HL-60 (cell line): ENCODE results near the gene TNKS1BP1.
"Not testable (repeated sequence)": the region's sequence is repeated elsewhere in the genome, so short reads cannot be mapped to it uniquely, and the experiment has no call there.

ENCODE experiments used
- DNase-seq, 2 experiments: peaks; one replicate each; pipeline ENCODE4 v3.0.0-alpha.2; 2010 to 2020; ENCODE audit warnings: low read depth in 1 of 2, low spot score in 1 of 2
- H3K27ac ChIP-seq: fragments of 250-450 bp; sonication (Bioruptor Pico); replicated peaks from 2 replicates; pipeline ENCODE4 v1.5.1; 2020; ENCODE audit warnings: mild to moderate bottlenecking, moderate library complexity
- H3K27me3 ChIP-seq: fragments of 250-450 bp; sonication (Bioruptor Pico); 2 replicates; pipeline ENCODE4 v1.5.1; 2021; ENCODE audit warnings: mild to moderate bottlenecking, moderate library complexity; ENCODE audit not compliant: insufficient read depth, poor library complexity, severe bottlenecking
- H3K4me3 ChIP-seq: replicated peaks from 2 replicates; pipeline ENCODE4 v1.5.1; 2011; ENCODE audit warnings: mild to moderate bottlenecking, control low read depth, low read length; ENCODE audit not compliant: insufficient read depth
- CTCF ChIP-seq: IDR thresholded peaks from one replicate; pipeline ENCODE4 v1.5.1; 2011; ENCODE audit warnings: low read length, control low read depth, inconsistent platforms; ENCODE audit not compliant: insufficient read depth
- GABPA ChIP-seq: IDR thresholded peaks from 2 replicates; pipeline ENCODE4 v1.6.1; 2012; ENCODE audit warnings: low read depth
- POLR2AphosphoS5 ChIP-seq: IDR thresholded peaks from 2 replicates; pipeline ENCODE4 v1.6.1; 2012; ENCODE audit warnings: low read depth
- REST ChIP-seq: IDR thresholded peaks from 2 replicates; pipeline ENCODE4 v1.6.1; 2012; ENCODE audit warnings: low read depth; ENCODE audit not compliant: insufficient replicate concordance
- SPI1 ChIP-seq: IDR thresholded peaks from 2 replicates; pipeline ENCODE4 v1.6.1; 2012; ENCODE audit warnings: low read depth, mild to moderate bottlenecking, borderline replicate concordance

The TNKS1BP1 gene

GRCh38 chr11:57364851-57365660 is 40.3 kb upstream of the TNKS1BP1 start:
- TF ChIP-seq REST (no peak), POLR2AphosphoS5 (no peak), GABPA (no peak), CTCF (no peak), SPI1 (no peak)
- H3K27me3 ChIP-seq = no peaks in the 10 kb centered on the region
- DNase-seq = no peak
- H3K4me3 ChIP-seq = no peak overlapping the region
- H3K27ac ChIP-seq = no peak overlapping the region

- no peak for TF ChIP-seq REST
- TF ChIP-seq POLR2AphosphoS5 = no peak
- no peak for TF ChIP-seq CTCF
- TF ChIP-seq GABPA = no peak
- TF ChIP-seq SPI1 = no peak
- no peak overlapping the region for H3K4me3 ChIP-seq
- H3K27ac ChIP-seq = no peak overlapping the region
- DNase-seq = no peak
- H3K27me3 ChIP-seq = no peaks in the 10 kb centered on the region
These were observed 38.7 kb upstream of the TNKS1BP1 start for GRCh38 chr11:57363131-57364080.

- no peaks in the 10 kb centered on the region for H3K27me3 ChIP-seq
- H3K27ac ChIP-seq = no peak overlapping the region
- no peak for DNase-seq
- TF ChIP-seq SPI1 (no peak), POLR2AphosphoS5 (no peak), REST (no peak), CTCF (no peak), GABPA (no peak)
- no peak overlapping the region for H3K4me3 ChIP-seq
These were observed 37.2 kb upstream of the TNKS1BP1 start for GRCh38 chr11:57361926-57362325.

GRCh38 chr11:57361420-57361819 is 36.7 kb upstream of the TNKS1BP1 start:
- not testable (repeated sequence) for DNase-seq, H3K27me3 ChIP-seq, H3K27ac ChIP-seq, H3K4me3 ChIP-seq
